HepG2 (cell line): ENCODE measurements around the gene VRK2. TPM values are rescaled to one million over a fixed set of nuclear protein-coding genes. Genes with fewer than 3 reads are reported as not detected.

Experiments
- ATAC-seq: fragments of 200-7000 bp; cut with Tn5 transposase; 3 replicates; pipeline ENCODE4 v1.9.1; 2020; ENCODE audit warnings: mild to moderate bottlenecking, moderate library complexity
- BruUV-seq: library from RNA; stranded (reverse); fragments of 400-500 nt; replicated peaks from 2 replicates; lab custom pipeline; 2021; lab: Mats Ljungman, UMichigan
- CTCF ChIA-PET: fragments of 300-600 bp; formaldehyde crosslinking; extraction: SDS; loops from one replicate; lab custom pipeline; 2021; ENCODE audit warnings: low total read pairs, inconsistent platforms, low intra/inter-chr PET ratio; lab: Yijun Ruan, JAX
- POLR2A ChIA-PET: fragments of 350-600 bp; sonication (Branson Sonifier 250); formaldehyde crosslinking; loops from one replicate; lab custom pipeline; 2020; ENCODE audit warnings: antibody characterized with exemption, inconsistent platforms; lab: Yijun Ruan, JAX
- DNase-seq: peaks from one replicate; pipeline ENCODE4 v3.0.0-alpha.2; 2015; ENCODE audit warnings: low spot score
- FAIRE-seq: peaks from 3 replicates; lab custom pipeline; 2011; peaks lifted over from hg19 to GRCh38; lab: Jason Lieb, UNC
- H2AFZ ChIP-seq: one replicate; pipeline ENCODE4 v1.6.1; 2011; ENCODE audit warnings: low read length, inconsistent platforms
- H3K27ac ChIP-seq: fragments of 300-600 bp; 3 replicates; pipeline ENCODE4 v1.8.0; 2011; ENCODE audit warnings: mixed run types, mild to moderate bottlenecking, mixed read lengths, low read length, inconsistent platforms; ENCODE audit not compliant: insufficient read depth; ENCODE audit errors: extremely low read length
- H3K27me3 ChIP-seq, 2 experiments: fragments of 200-600 bp in 1 of 2; 2 replicates in 1 of 2; 3 replicates in 1 of 2; pipeline versions ENCODE4 v1.6.0 to v1.8.0; 2011; ENCODE audit warnings: low read length in 2 of 2, mild to moderate bottlenecking in 2 of 2, moderate library complexity in 2 of 2, inconsistent platforms in 1 of 2; ENCODE audit not compliant: insufficient read depth in 2 of 2, control insufficient read depth in 1 of 2
- H3K36me3 ChIP-seq, 2 experiments: fragments of 200-600 bp in 1 of 2; replicated peaks in 1 of 2; 2 replicates in 1 of 2; 3 replicates in 1 of 2; pipeline versions ENCODE4 v1.5.1 to v1.8.0; 2011; ENCODE audit warnings: low read length in 2 of 2, inconsistent platforms in 1 of 2; ENCODE audit not compliant: insufficient read depth in 2 of 2, control insufficient read depth in 1 of 2
- H3K4me1 ChIP-seq: 2 replicates; pipeline ENCODE4 v1.5.1; 2012; ENCODE audit warnings: low read length, inconsistent platforms; ENCODE audit not compliant: insufficient read depth
- H3K4me2 ChIP-seq: 2 replicates; pipeline ENCODE4 v1.6.0; 2011; ENCODE audit warnings: low read depth, low read length, inconsistent platforms
- H3K4me3 ChIP-seq, 3 experiments: fragments of 200-600 bp in 1 of 3; sonication (generic), shearing (Covaris generic) in 1 of 3; replicated peaks in 1 of 3; 2 replicates each; pipeline ENCODE4 v1.5.1; 2011 to 2016; ENCODE audit warnings: low read length in 3 of 3, inconsistent platforms in 2 of 3, low read depth in 2 of 3, mild to moderate bottlenecking in 2 of 3, control low read depth in 1 of 3, mixed read lengths in 1 of 3; ENCODE audit not compliant: insufficient read depth in 1 of 3
- H3K79me2 ChIP-seq: one replicate; pipeline ENCODE4 v1.6.1; 2011; ENCODE audit warnings: low read length, inconsistent platforms; ENCODE audit not compliant: insufficient read depth
- H3K9ac ChIP-seq: 2 replicates; pipeline ENCODE4 v1.6.0; 2011; ENCODE audit warnings: mild to moderate bottlenecking, low read depth, low read length, inconsistent platforms; ENCODE audit not compliant: insufficient read depth
- H3K9me3 ChIP-seq: 2 replicates; pipeline ENCODE4 v1.5.1; 2012; ENCODE audit warnings: mild to moderate bottlenecking, low read length
- H4K20me1 ChIP-seq: 2 replicates; pipeline ENCODE4 v1.6.0; 2011; ENCODE audit warnings: inconsistent platforms, mild to moderate bottlenecking, low read length, moderate library complexity; ENCODE audit not compliant: insufficient read depth
- ARHGAP35 ChIP-seq: sonication (generic); formaldehyde crosslinking; IDR thresholded peaks from 2 replicates; pipeline ENCODE4 v1.9.0; 2022; ENCODE audit warnings: mild to moderate bottlenecking, inconsistent platforms, moderate library complexity, missing genetic modification reagents, borderline replicate concordance
- GATAD2A ChIP-seq: IDR thresholded peaks from 2 replicates; pipeline ENCODE4 v1.6.1; 2016
- GZF1 ChIP-seq: sonication (generic); formaldehyde crosslinking; IDR thresholded peaks from 2 replicates; pipeline ENCODE4 v1.5.1; 2020; ENCODE audit warnings: mild to moderate bottlenecking, missing genetic modification reagents
- HDAC6 ChIP-seq: fragments of 200-600 bp; sonication (generic); IDR thresholded peaks from 2 replicates; pipeline ENCODE4 v1.7.0; 2017; ENCODE audit warnings: mild to moderate bottlenecking, antibody characterized with exemption, low read length, low read depth
- HHEX ChIP-seq: IDR thresholded peaks from 2 replicates; pipeline ENCODE4 v1.6.1; 2016; ENCODE audit warnings: control low read depth
- HNF1B ChIP-seq: sonication (generic); formaldehyde crosslinking; IDR thresholded peaks from 2 replicates; pipeline ENCODE4 v1.5.1; 2020; ENCODE audit warnings: mild to moderate bottlenecking, moderate library complexity, missing genetic modification reagents
- HOXA9 ChIP-seq: sonication (generic); formaldehyde crosslinking; IDR thresholded peaks from 2 replicates; pipeline ENCODE4 v1.8.1; 2022; ENCODE audit warnings: missing genetic modification reagents, mild to moderate bottlenecking, moderate library complexity, borderline replicate concordance
- KDM3A ChIP-seq: IDR thresholded peaks from 2 replicates; pipeline ENCODE4 v1.6.1; 2018; ENCODE audit warnings: low read depth, missing compliant biosample characterization
- MAF1 ChIP-seq: sonication (generic); formaldehyde crosslinking; IDR thresholded peaks from 2 replicates; pipeline ENCODE4 v1.5.0; 2020; ENCODE audit warnings: missing genetic modification reagents, borderline replicate concordance
- MEIS2 ChIP-seq: sonication (generic); formaldehyde crosslinking; IDR thresholded peaks from 2 replicates; pipeline ENCODE4 v1.9.0; 2021; ENCODE audit warnings: mild to moderate bottlenecking, missing genetic modification reagents
- MIER2 ChIP-seq: IDR thresholded peaks from 2 replicates; pipeline ENCODE4 v1.6.1; 2016; ENCODE audit warnings: missing biosample characterization, missing genetic modification reagents
- NFE2L1 ChIP-seq: sonication (generic); formaldehyde crosslinking; IDR thresholded peaks from 2 replicates; pipeline ENCODE4 v1.4.0; 2020; ENCODE audit warnings: missing genetic modification reagents, mild to moderate bottlenecking, borderline replicate concordance
- PHF5A ChIP-seq: IDR thresholded peaks from one replicate; pipeline ENCODE4 v1.6.1; 2018; ENCODE audit warnings: low read depth, missing genetic modification reagents; ENCODE audit not compliant: unreplicated experiment
- SALL2 ChIP-seq: sonication (generic); formaldehyde crosslinking; IDR thresholded peaks from 2 replicates; pipeline ENCODE4 v1.8.1; 2023; ENCODE audit warnings: mild to moderate bottlenecking, missing genetic modification reagents, inconsistent platforms
- TAF15 ChIP-seq: fragments of 200-400 bp; formaldehyde crosslinking; IDR thresholded peaks from one replicate; pipeline ENCODE4 v1.6.1; 2018; ENCODE audit warnings: mild to moderate bottlenecking, low read depth, low read length; ENCODE audit not compliant: poor library complexity, severe bottlenecking
- ZBTB37 ChIP-seq: sonication (generic); formaldehyde crosslinking; IDR thresholded peaks from 2 replicates; pipeline ENCODE4 v1.4.0; 2020; ENCODE audit warnings: mild to moderate bottlenecking, missing genetic modification reagents
- ZBTB38 ChIP-seq: sonication (generic); formaldehyde crosslinking; IDR thresholded peaks from 2 replicates; pipeline ENCODE4 v1.5.1; 2020; ENCODE audit warnings: mild to moderate bottlenecking, missing genetic modification reagents
- ZFP36L1 ChIP-seq: sonication (generic); formaldehyde crosslinking; IDR thresholded peaks from 2 replicates; pipeline ENCODE4 v1.8.0; 2022; ENCODE audit warnings: mild to moderate bottlenecking, missing genetic modification reagents, moderate library complexity
- ZNF460 ChIP-seq: sonication (generic); formaldehyde crosslinking; IDR thresholded peaks from 2 replicates; pipeline ENCODE4 v1.5.1; 2020; ENCODE audit warnings: missing genetic modification reagents, mild to moderate bottlenecking, borderline replicate concordance
- ZNF605 ChIP-seq: sonication (generic); formaldehyde crosslinking; IDR thresholded peaks from 2 replicates; pipeline ENCODE4 v1.8.0; 2022; ENCODE audit warnings: mild to moderate bottlenecking, missing genetic modification reagents
- WGBS: methylation state at CpG from one replicate; pipeline ENCODE4 v1.1.6; 2017; ENCODE audit warnings: low lambda C conversion rate; 5-methylcytosine and 5-hydroxymethylcytosine counted together
- in situ Hi-C: cut with HindIII; loops from 2 replicates; pipeline ENCODE4 v1.10.0; 2017; ENCODE audit warnings: low pct_unique_long_range_greater_than_20kb; ENCODE audit not compliant: extremely low pct_ligation_motif_present
- intact Hi-C: fragments of 100-400 bp; cut with micrococcal nuclease; formaldehyde crosslinking; loops from one replicate; pipeline ENCODE4 v1.10.0; 2022; ENCODE audit not compliant: unreplicated experiment
- polyA plus RNA-seq, 8 experiments: library from polyadenylated mRNA; depleted of rRNA in 3 of 8; stranded (reverse) in 7 of 8; unstranded in 1 of 8; fragments of >200 nt; fragmentation: Illumina TruSeq in 4 of 8; extraction: Trizol in 4 of 8; gene quantifications; 2 replicates each; pipeline versions ENCODE4 v1.2.1 to v1.2.3, GENCODE V29; 2011 to 2016; ENCODE audit warnings: low read depth in 4 of 8, missing spikeins in 1 of 8, mixed read lengths in 1 of 8; ENCODE audit not compliant: insufficient read depth in 1 of 8
- total RNA-seq, 5 experiments: library from RNA; depleted of rRNA; stranded (reverse); fragments of >200 nt; fragmentation: Illumina TruSeq; extraction: Trizol; gene quantifications; 2 replicates each; pipeline ENCODE4 v1.2.3, GENCODE V29; 2016; ENCODE audit warnings: low read depth in 1 of 5
- TF ChIP-seq, protein P1 (sequence below): IDR thresholded peaks from 2 replicates; pipeline ENCODE4 v1.6.1; 2012; ENCODE audit warnings: inconsistent platforms

VRK2 gene
- total and polyA plus RNA-seq, 2 of the 13 experiments (the other 11 are each of a cell fraction or from before 2014, with no cell fraction given) = 13.3 to 29.1 TPM

- TF ChIP-seq GATAD2A (CRISPR knock-in tag) = no peak
- TF ChIP-seq HOXA9 (CRISPR knock-in tag) = no peak
Observed at GRCh38 chr2:58055033-58055786, 8.6 kb downstream of the VRK2 start (continued).

DNA sequence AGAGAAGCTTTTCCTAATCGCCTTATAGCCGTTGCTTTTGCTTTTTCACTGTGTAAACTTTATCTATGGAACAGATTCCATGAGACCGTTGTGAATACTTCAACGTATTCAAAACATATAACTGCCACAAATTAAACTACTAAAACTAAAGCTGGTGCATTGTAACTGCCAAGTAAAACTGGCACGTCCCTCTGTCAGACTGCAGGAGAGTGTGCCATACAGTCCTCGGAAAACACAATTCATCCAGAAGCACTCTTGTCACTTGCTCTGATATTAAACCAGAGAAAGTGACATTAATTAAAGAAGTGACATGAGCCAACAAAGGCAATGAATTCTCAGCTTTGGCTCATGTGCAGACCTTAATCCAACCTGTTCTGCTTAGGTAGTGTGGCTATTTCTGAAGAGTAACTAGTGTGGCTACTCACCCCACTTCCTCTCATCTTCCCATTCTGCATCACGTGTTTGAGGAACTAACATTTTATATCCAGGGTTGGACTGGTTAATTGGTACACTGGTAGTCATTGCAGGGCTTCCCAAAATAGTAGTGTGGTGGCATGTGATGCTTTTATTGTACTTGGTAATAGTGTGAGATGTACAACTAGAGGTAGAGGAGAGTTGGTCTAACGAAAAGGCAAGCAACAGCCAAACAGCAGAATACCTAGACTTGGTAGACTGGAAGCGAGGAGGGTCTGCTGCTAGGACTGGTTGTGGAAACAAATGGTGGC lies 9.7 kb downstream of the VRK2 start:
- H3K4me1 ChIP-seq = no peaks in the 10 kb centered on the region
- no peak overlapping the region for H3K9ac ChIP-seq
- in situ Hi-C loops = no loop called here
- no peak overlapping the region for H2AFZ ChIP-seq
- DNase-seq (no peak), ATAC-seq (no peak), FAIRE-seq (no peak)
- intact Hi-C loops = no loop called here
- no peak overlapping the region for H3K4me3 ChIP-seq
- POLR2A ChIA-PET = no interaction called here
- TF ChIP-seq PHF5A (no peak), ZBTB38 (CRISPR knock-in tag) (no peak), GZF1 (CRISPR knock-in tag) (no peak), ZNF605 (no peak), HHEX (CRISPR knock-in tag) (no peak), MAF1 (no peak), KDM3A (CRISPR knock-in tag) (no peak), TAF15 (no peak), ZNF460 (CRISPR knock-in tag) (no peak), ARHGAP35 (CRISPR knock-in tag) (no peak), ZBTB37 (CRISPR knock-in tag) (no peak), MIER2 (no peak), MEIS2 (CRISPR knock-in tag) (no peak), HDAC6 (no peak), NFE2L1 (CRISPR knock-in tag) (no peak), HNF1B (CRISPR knock-in tag) (no peak), SALL2 (no peak), ZFP36L1 (CRISPR knock-in tag) (no peak)
- TF ChIP-seq, protein P1, sequence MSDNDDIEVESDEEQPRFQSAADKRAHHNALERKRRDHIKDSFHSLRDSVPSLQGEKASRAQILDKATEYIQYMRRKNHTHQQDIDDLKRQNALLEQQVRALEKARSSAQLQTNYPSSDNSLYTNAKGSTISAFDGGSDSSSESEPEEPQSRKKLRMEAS = no peak
- peaks cover 3 to 5% of the 10 kb centered on the region in 2 experiments; a peak in 3 of 5 replicates for H3K36me3 ChIP-seq
- H3K9me3 ChIP-seq = no peaks in the 10 kb centered on the region
- no peaks in the 10 kb centered on the region for H4K20me1 ChIP-seq
- no peak overlapping the region for H3K4me2 ChIP-seq
- H3K27me3 ChIP-seq = no peaks in the 10 kb centered on the region
- no peaks in the 10 kb centered on the region for H3K79me2 ChIP-seq
- CTCF ChIA-PET = no interaction called here
- BruUV-seq = no TSS peak
- WGBS = 98% methylated on average over 9 of the region's 9 CpGs
- H3K27ac ChIP-seq = no peak overlapping the region
